ENCODE results near the gene CPN1.

CPN1 gene

GRCh38 chr10:99995713-99996112 lies 86.0 kb downstream of the CPN1 start:
- no peak for FAIRE-seq

GRCh38 chr10:99995269-99995668 lies 86.4 kb downstream of the CPN1 start:
- FAIRE-seq, result no peak

GRCh38 chr10:99994801-99995200 lies 86.9 kb downstream of the CPN1 start:
- no peak for FAIRE-seq

- FAIRE-seq, result no peak
Measured at GRCh38 chr10:99993701-99994689, 87.7 kb downstream of the CPN1 start.
